ENCODE results near the gene B3GAT2.
A peak's percentile ranks its signal among the peaks of the same experiment; 100 is the strongest.

Gene B3GAT2

GRCh38 chr6:70839286-70840266 lies 117.3 kb downstream of the B3GAT2 start:
- peak; percentile 18 for DNase-seq

GRCh38 chr6:70838907-70839285 lies 118.0 kb downstream of the B3GAT2 start:
- DNase-seq: no peak

GRCh38 chr6:70834520-70834919 lies 122.3 kb downstream of the B3GAT2 start:
- DNase-seq: no peak

GRCh38 chr6:70831427-70831826 lies 125.4 kb downstream of the B3GAT2 start:
- DNase-seq: no peak

- no peak for DNase-seq
These were observed 133.2 kb downstream of the B3GAT2 start for GRCh38 chr6:70823651-70824050.

GRCh38 chr6:70821751-70822150 lies 135.1 kb downstream of the B3GAT2 start:
- no peak for DNase-seq

GRCh38 chr6:70820778-70821177 lies 136.1 kb downstream of the B3GAT2 start:
- no peak for DNase-seq

- no peak for DNase-seq
These were observed 137.2 kb downstream of the B3GAT2 start for GRCh38 chr6:70819646-70820045.

GRCh38 chr6:70813885-70814284 lies 143.0 kb downstream of the B3GAT2 start:
- no peak for DNase-seq

- DNase-seq: no peak
These were observed 145.1 kb downstream of the B3GAT2 start for GRCh38 chr6:70811788-70812187.
